PFSK-1 (cell line): ENCODE measurements around the gene BCL2.

Experiments
- FOXP2 ChIP-seq: optimal IDR thresholded peaks from 2 replicates; pipeline ENCODE3; 2011; ENCODE audit warnings: borderline replicate concordance, control low read depth, inconsistent platforms; ENCODE audit not compliant: insufficient read depth; ENCODE audit errors: extremely low read length, extremely low read depth
- POLR2AphosphoS5 ChIP-seq: IDR thresholded peaks from 2 replicates; pipeline ENCODE4 v1.6.1; 2012; ENCODE audit warnings: low read depth, mild to moderate bottlenecking, control low read depth, low read length, moderate library complexity
- SIN3A ChIP-seq: IDR thresholded peaks from 2 replicates; pipeline ENCODE4 v1.6.1; 2012; ENCODE audit warnings: mild to moderate bottlenecking, low read length, moderate library complexity, borderline replicate concordance; ENCODE audit not compliant: insufficient read depth
- TAF1 ChIP-seq: IDR thresholded peaks from 2 replicates; pipeline ENCODE4 v1.6.1; 2012; ENCODE audit warnings: low read length, control low read depth, borderline replicate concordance; ENCODE audit not compliant: insufficient read depth
- TF ChIP-seq, protein P1 (sequence below), 2 experiments: IDR thresholded peaks; 2 replicates each; pipeline versions ENCODE4 v1.6.1 to v1.8.0; 2011 to 2012; ENCODE audit warnings: low read depth in 2 of 2, low read length in 2 of 2, control low read depth in 1 of 2, inconsistent platforms in 1 of 2, mild to moderate bottlenecking in 1 of 2, moderate library complexity in 1 of 2; ENCODE audit not compliant: insufficient read depth in 1 of 2

BCL2 gene

DNA sequence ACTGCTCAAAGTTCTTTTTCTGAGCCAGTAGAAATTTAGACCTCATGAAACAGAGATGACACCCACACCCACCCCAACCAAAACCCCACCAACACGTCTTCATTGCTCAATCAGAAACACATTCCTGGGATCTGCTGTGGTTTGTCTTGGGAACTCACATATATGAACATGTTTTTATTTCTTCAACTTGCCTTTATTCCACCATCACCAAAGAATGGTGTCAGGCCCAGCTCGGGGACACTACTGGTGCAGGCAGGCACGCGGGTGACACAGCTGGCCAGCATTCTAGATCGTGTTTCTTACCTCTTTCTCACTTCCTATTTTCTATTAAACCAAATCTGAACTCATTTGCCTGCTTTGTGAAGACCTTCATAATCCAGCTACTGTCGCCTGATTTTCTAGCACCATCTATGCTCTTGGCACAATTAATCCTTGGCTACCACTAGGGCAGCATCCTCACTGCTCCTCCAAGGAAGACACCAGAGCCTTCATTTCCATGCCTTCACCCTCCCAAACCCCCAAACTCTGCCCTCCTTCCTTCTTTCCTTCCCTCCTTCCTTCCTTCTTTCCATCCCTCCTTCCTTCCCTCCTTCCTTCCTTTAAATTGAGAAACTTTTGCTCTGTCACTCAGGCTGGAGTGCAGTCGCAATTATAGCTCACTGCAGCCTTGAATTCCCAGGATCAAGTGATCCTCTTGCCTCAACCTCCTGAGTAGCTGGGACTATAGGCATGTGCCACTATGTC is 157.1 kb downstream of the BCL2 start:
- TF ChIP-seq, protein P1, sequence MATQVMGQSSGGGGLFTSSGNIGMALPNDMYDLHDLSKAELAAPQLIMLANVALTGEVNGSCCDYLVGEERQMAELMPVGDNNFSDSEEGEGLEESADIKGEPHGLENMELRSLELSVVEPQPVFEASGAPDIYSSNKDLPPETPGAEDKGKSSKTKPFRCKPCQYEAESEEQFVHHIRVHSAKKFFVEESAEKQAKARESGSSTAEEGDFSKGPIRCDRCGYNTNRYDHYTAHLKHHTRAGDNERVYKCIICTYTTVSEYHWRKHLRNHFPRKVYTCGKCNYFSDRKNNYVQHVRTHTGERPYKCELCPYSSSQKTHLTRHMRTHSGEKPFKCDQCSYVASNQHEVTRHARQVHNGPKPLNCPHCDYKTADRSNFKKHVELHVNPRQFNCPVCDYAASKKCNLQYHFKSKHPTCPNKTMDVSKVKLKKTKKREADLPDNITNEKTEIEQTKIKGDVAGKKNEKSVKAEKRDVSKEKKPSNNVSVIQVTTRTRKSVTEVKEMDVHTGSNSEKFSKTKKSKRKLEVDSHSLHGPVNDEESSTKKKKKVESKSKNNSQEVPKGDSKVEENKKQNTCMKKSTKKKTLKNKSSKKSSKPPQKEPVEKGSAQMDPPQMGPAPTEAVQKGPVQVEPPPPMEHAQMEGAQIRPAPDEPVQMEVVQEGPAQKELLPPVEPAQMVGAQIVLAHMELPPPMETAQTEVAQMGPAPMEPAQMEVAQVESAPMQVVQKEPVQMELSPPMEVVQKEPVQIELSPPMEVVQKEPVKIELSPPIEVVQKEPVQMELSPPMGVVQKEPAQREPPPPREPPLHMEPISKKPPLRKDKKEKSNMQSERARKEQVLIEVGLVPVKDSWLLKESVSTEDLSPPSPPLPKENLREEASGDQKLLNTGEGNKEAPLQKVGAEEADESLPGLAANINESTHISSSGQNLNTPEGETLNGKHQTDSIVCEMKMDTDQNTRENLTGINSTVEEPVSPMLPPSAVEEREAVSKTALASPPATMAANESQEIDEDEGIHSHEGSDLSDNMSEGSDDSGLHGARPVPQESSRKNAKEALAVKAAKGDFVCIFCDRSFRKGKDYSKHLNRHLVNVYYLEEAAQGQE (IDR thresholded peaks at IDR 0.05; ENCODE audit: insufficient read depth in 1 of 2, low read depth in 2 of 2, low read length in 2 of 2) = no peak
- TF ChIP-seq SIN3A = no peak
- no peak for TF ChIP-seq POLR2AphosphoS5
- TF ChIP-seq TAF1 = no peak
- no peak for TF ChIP-seq FOXP2

GRCh38 chr18:63161761-63162195 is 157.8 kb downstream of the BCL2 start:
- TF ChIP-seq POLR2AphosphoS5 (no peak), FOXP2 (peak; percentile 68), TAF1 (no peak), SIN3A (peak; percentile 98)
- TF ChIP-seq, protein P1 (IDR thresholded peaks at IDR 0.05; ENCODE audit: insufficient read depth in 1 of 2, low read depth in 2 of 2, low read length in 2 of 2) = peak in 1 of 2 experiments; percentile 34; a peak in 1 of 4 replicates

- TF ChIP-seq TAF1 (no peak), SIN3A (no peak), FOXP2 (no peak), POLR2AphosphoS5 (no peak)
These were observed 158.4 kb downstream of the BCL2 start for GRCh38 chr18:63161032-63161760.

- TF ChIP-seq SIN3A (no peak), POLR2AphosphoS5 (no peak), TAF1 (no peak), FOXP2 (no peak)
- TF ChIP-seq, protein P1 (IDR thresholded peaks at IDR 0.05; ENCODE audit: insufficient read depth in 1 of 2, low read depth in 2 of 2, low read length in 2 of 2) = no peak
These were observed 159.2 kb downstream of the BCL2 start for GRCh38 chr18:63160172-63160995.

- TF ChIP-seq TAF1 (no peak), POLR2AphosphoS5 (no peak), SIN3A (no peak), FOXP2 (no peak)
- TF ChIP-seq, protein P1 (IDR thresholded peaks at IDR 0.05; ENCODE audit: insufficient read depth in 1 of 2, low read depth in 2 of 2, low read length in 2 of 2) = no peak
These were observed 160.0 kb downstream of the BCL2 start for GRCh38 chr18:63159590-63159989.
